HG03575 (cell line): ENCODE measurements around the gene PDE4D.
"Not testable (repeated sequence)": the region's sequence is repeated elsewhere in the genome, so short reads cannot be mapped to it uniquely, and the experiment has no call there.

Experiments
- ATAC-seq: cut with Tn5 transposase; IDR thresholded peaks from one replicate; pipeline ENCODE4 v1.9.1; 2021; ENCODE audit not compliant: unreplicated experiment, insufficient number of reproducible peaks, low FRiP score; ENCODE audit errors: extremely low read depth

The PDE4D gene

GRCh38 chr5:59449905-59450644 lies 443.5 kb downstream of the PDE4D start:
- ATAC-seq, result no peak

GRCh38 chr5:59446356-59446755 lies 447.2 kb downstream of the PDE4D start:
- no peak for ATAC-seq

GRCh38 chr5:59445741-59446140 lies 447.8 kb downstream of the PDE4D start:
- ATAC-seq, result no peak

GRCh38 chr5:59439303-59439702 lies 454.2 kb downstream of the PDE4D start:
- no peak for ATAC-seq

GRCh38 chr5:59437176-59437575 lies 456.4 kb downstream of the PDE4D start:
- no peak for ATAC-seq

GRCh38 chr5:59436364-59437148 lies 457.0 kb downstream of the PDE4D start:
- ATAC-seq, result no peak

- ATAC-seq, result no peak
Observed at GRCh38 chr5:59433174-59433573, 460.4 kb downstream of the PDE4D start.

GRCh38 chr5:59430066-59430685 lies 463.4 kb downstream of the PDE4D start:
- ATAC-seq, result no peak

GRCh38 chr5:59428391-59428790 lies 465.1 kb downstream of the PDE4D start:
- ATAC-seq, result no peak

GRCh38 chr5:59424515-59424914 lies 469.0 kb downstream of the PDE4D start:
- ATAC-seq, result no peak

- ATAC-seq, result no peak
Observed at GRCh38 chr5:59423021-59423420, 470.5 kb downstream of the PDE4D start.

- no peak for ATAC-seq
Observed at GRCh38 chr5:59421986-59422941, 471.3 kb downstream of the PDE4D start.

GRCh38 chr5:59420596-59420995 lies 472.9 kb downstream of the PDE4D start:
- no peak for ATAC-seq

- no peak for ATAC-seq
Observed at GRCh38 chr5:59418808-59419207, 474.7 kb downstream of the PDE4D start.

- no peak for ATAC-seq
Observed at GRCh38 chr5:59416451-59416850, 477.1 kb downstream of the PDE4D start.

- ATAC-seq, result no peak
Observed at GRCh38 chr5:59416026-59416425, 477.5 kb downstream of the PDE4D start.

GRCh38 chr5:59412428-59412827 lies 481.1 kb downstream of the PDE4D start:
- no peak for ATAC-seq

- ATAC-seq, result not testable (repeated sequence)
Observed at GRCh38 chr5:59408997-59409396, 484.5 kb downstream of the PDE4D start.

GRCh38 chr5:59407967-59408366 lies 485.6 kb downstream of the PDE4D start:
- ATAC-seq, result no peak
